Peyer's patch (tissue), 4 donors: ENCODE results near the gene SLC1A1.

Experiments used
- CTCF ChIP-seq, 6 experiments: fragments of 450-650 bp in 4 of 6; fragments of 200-600 bp in 2 of 6; sonication (generic) in 1 of 6; IDR thresholded peaks; one replicate each; pipeline ENCODE4 v1.5.1; 2017 to 2019; ENCODE audit warnings: antibody characterized with exemption in 6 of 6, mild to moderate bottlenecking in 3 of 6, moderate library complexity in 1 of 6
- POLR2A ChIP-seq, 2 donors: fragments of 450-650 bp; IDR thresholded peaks; one replicate each; pipeline ENCODE4 v1.5.1; 2017; ENCODE audit warnings: antibody characterized with exemption in 2 of 2, mild to moderate bottlenecking in 2 of 2, moderate library complexity in 2 of 2

GRCh38 chr9:4530375-4530774 is 40.1 kb downstream of the SLC1A1 start:
- TF ChIP-seq POLR2A (IDR thresholded peaks at IDR 0.05) (no peak), CTCF (IDR thresholded peaks at IDR 0.05) (no peak)
